ENCODE measurements around the gene SWI5.

Gene SWI5

DNA sequence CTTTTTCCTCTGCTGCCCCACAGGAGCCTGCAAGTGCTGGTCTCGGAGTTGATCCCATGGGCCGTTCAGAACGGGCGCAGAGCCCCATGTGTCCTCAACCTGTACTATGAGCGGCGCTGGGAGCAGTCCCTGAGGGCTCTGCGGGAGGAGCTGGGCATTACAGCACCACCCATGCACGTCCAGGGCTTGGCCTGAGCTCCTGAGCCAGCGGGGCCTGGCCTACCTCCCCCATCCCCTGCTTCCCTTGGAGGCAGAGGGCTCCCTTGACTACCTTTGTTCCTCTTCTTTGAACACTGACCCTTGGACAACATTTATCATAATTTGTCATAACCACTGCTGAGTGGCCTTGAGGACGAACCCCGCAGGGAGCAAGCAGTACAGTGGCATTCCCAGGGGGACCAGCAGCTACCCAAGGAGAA is 57.4 kb downstream of the SWI5 start:
- H3K4me3 ChIP-seq (ENCODE audit: low read depth, low read length), result no peak overlapping the region
- TF ChIP-seq, protein P1, sequence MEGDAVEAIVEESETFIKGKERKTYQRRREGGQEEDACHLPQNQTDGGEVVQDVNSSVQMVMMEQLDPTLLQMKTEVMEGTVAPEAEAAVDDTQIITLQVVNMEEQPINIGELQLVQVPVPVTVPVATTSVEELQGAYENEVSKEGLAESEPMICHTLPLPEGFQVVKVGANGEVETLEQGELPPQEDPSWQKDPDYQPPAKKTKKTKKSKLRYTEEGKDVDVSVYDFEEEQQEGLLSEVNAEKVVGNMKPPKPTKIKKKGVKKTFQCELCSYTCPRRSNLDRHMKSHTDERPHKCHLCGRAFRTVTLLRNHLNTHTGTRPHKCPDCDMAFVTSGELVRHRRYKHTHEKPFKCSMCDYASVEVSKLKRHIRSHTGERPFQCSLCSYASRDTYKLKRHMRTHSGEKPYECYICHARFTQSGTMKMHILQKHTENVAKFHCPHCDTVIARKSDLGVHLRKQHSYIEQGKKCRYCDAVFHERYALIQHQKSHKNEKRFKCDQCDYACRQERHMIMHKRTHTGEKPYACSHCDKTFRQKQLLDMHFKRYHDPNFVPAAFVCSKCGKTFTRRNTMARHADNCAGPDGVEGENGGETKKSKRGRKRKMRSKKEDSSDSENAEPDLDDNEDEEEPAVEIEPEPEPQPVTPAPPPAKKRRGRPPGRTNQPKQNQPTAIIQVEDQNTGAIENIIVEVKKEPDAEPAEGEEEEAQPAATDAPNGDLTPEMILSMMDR (IDR thresholded peaks at IDR 0.05; ENCODE audit: insufficient read depth, low read depth, low read length, missing control alignments), result no peak
- DNase-seq (ENCODE audit: low read depth), result no peak

DNA sequence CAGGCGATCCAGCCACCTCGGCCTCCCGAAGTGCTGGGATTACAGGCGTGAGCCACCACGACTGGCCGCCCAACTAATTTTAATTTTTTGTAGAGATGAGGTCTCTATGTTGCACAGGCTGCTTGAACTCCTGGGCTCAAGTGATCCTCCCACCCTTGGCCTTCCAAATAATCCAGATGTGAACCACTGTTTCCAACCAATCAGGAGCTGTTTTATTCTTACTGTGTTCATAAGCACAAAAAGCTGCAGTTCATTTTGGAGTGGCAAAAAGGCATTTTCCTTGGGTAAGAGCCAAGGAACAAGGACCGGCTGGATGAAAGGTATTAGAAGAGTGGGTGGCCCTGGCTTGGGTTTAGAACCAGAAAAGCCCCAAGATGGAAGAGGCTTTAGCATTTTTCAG is 59.1 kb downstream of the SWI5 start:
- DNase-seq (ENCODE audit: low read depth), result no peak
- no peak overlapping the region for H3K4me3 ChIP-seq (ENCODE audit: low read depth, low read length)
- TF ChIP-seq, protein P1 (IDR thresholded peaks at IDR 0.05; ENCODE audit: insufficient read depth, low read depth, low read length, missing control alignments), result no peak

DNA sequence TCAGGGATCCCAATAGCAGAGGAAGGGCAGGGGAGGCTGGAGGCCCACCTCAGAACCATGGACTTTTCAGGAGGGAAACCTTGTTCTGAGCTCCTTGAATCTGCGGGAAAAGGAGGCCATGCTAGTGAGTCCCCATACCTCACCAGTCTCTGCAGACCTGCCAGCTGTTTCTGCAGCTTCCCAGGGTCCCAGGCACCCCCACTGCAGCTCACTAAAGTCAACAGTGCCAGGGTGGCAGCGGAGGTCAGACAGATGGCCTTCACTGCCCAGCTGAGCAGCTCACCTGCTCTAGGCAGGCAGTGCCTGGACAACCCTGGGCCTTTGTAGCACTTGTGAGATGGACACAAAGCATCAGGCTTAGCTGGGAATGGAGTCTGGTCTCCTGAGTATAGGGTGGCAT is 59.8 kb downstream of the SWI5 start:
- no peak for DNase-seq (ENCODE audit: low read depth)
- TF ChIP-seq, protein P1 (IDR thresholded peaks at IDR 0.05; ENCODE audit: insufficient read depth, low read depth, low read length, missing control alignments), result no peak
- H3K4me3 ChIP-seq (ENCODE audit: low read depth, low read length), result no peak overlapping the region

DNA sequence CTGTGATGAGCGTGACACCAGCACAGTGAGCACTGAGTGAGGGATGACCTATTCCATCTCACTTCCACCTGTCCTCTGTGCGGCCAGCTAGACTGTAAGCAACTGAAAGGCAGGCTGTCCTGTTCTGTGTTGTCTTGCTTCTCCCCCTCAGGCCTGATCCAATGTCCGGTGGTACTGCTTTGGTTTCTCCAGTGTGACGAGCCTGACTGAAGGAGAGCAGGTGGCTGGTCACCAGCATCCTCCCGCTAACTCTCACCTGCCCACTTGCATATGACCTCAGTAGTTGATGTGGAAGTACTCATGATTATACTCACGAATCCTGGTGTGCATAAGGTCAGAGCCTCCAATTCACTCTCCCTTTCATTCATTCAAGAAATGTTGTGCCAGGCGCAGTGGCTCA is 61.9 kb downstream of the SWI5 start:
- H3K4me3 ChIP-seq (ENCODE audit: low read depth, low read length), result no peak overlapping the region
- DNase-seq (ENCODE audit: low read depth), result no peak
- TF ChIP-seq, protein P1 (IDR thresholded peaks at IDR 0.05; ENCODE audit: insufficient read depth, low read depth, low read length, missing control alignments), result no peak
